ENCODE data around the gene RP2. TPM values are rescaled to one million over a fixed set of nuclear protein-coding genes. Genes with fewer than 3 reads are reported as not detected.

RP2 gene
- total RNA-seq, 1 donor from 2014 or later: 6.1 TPM

- Histone ChIP-seq H3K36me3 (no peaks in the 10 kb centered on the region), H3K27ac (no peak overlapping the region), H3K4me3 (no peak overlapping the region), H3K27me3 (no peaks in the 10 kb centered on the region), H3K9me3 (no peaks in the 10 kb centered on the region), H3K4me1 (no peaks in the 10 kb centered on the region)
- no peak for TF ChIP-seq POLR2AphosphoS5 (IDR thresholded peaks at IDR 0.05; ENCODE audit: insufficient read depth in 1 of 2, low read depth in 1 of 2)
- no peak for TF ChIP-seq POLR2A (IDR thresholded peaks at IDR 0.05)
- TF ChIP-seq, protein P1, sequence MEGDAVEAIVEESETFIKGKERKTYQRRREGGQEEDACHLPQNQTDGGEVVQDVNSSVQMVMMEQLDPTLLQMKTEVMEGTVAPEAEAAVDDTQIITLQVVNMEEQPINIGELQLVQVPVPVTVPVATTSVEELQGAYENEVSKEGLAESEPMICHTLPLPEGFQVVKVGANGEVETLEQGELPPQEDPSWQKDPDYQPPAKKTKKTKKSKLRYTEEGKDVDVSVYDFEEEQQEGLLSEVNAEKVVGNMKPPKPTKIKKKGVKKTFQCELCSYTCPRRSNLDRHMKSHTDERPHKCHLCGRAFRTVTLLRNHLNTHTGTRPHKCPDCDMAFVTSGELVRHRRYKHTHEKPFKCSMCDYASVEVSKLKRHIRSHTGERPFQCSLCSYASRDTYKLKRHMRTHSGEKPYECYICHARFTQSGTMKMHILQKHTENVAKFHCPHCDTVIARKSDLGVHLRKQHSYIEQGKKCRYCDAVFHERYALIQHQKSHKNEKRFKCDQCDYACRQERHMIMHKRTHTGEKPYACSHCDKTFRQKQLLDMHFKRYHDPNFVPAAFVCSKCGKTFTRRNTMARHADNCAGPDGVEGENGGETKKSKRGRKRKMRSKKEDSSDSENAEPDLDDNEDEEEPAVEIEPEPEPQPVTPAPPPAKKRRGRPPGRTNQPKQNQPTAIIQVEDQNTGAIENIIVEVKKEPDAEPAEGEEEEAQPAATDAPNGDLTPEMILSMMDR (IDR thresholded peaks at IDR 0.05): no peak
- DNase-seq (ENCODE audit: extremely low spot score in 2 of 2): no peak
- intact Hi-C loops (cut with DNase I): no loop called here
Observed at GRCh38 chrX:46831765-46832327, 5.0 kb upstream of the RP2 start.

GRCh38 chrX:46837558-46838485, 979 bp downstream of the RP2 start:
- no peak for DNase-seq (ENCODE audit: extremely low spot score in 2 of 2)
- Histone ChIP-seq H3K27me3 (no peaks in the 10 kb centered on the region), H3K27ac (peak overlapping the region; percentile 88), H3K9me3 (no peaks in the 10 kb centered on the region), H3K36me3 (no peaks in the 10 kb centered on the region), H3K4me3 (peak overlapping the region; percentile 59 to 79), H3K4me1 (peaks cover 28% of the 10 kb centered on the region)
- intact Hi-C loops (cut with DNase I): no loop called here
- TF ChIP-seq POLR2A (IDR thresholded peaks at IDR 0.05) (no peak), POLR2AphosphoS5 (IDR thresholded peaks at IDR 0.05; ENCODE audit: insufficient read depth in 1 of 2, low read depth in 1 of 2) (no peak)

DNA sequence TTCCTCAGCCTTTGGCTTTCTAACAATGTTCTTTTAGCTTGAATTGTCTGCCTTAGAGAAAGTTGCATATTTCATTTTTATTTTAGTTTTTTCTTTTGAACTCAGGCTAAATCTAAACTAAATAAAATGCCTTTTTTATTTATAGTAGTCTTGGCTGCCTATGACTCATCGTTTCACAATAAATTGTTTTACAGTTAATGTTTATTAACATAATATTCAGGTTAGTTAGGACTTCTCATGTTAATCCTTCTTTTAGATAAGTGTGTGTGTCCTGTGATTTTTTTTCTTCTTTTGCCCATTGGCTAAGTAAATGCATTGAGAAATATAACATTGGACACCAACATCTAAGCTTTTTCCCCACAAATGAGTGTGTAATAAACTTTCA, 1.6 kb downstream of the RP2 start:
- no peaks in the 10 kb centered on the region for H3K36me3 ChIP-seq
- TF ChIP-seq POLR2AphosphoS5 (IDR thresholded peaks at IDR 0.05; ENCODE audit: insufficient read depth in 1 of 2, low read depth in 1 of 2): no peak
- TF ChIP-seq, protein P1 (IDR thresholded peaks at IDR 0.05): no peak
- no peak for TF ChIP-seq POLR2A (IDR thresholded peaks at IDR 0.05)
- H3K9me3 ChIP-seq: no peaks in the 10 kb centered on the region
- peak overlapping the region; percentile 59 to 79 for H3K4me3 ChIP-seq
- H3K4me1 ChIP-seq: peaks cover 28% of the 10 kb centered on the region
- no peaks in the 10 kb centered on the region for H3K27me3 ChIP-seq
- intact Hi-C loops (cut with DNase I): no loop called here
- H3K27ac ChIP-seq: no peak overlapping the region
- DNase-seq (ENCODE audit: extremely low spot score in 2 of 2): no peak

- no peak overlapping the region for H3K4me3 ChIP-seq
Observed at GRCh38 chrX:46838974-46839480, 2.2 kb downstream of the RP2 start.

GRCh38 chrX:46840946-46841345, 4.1 kb downstream of the RP2 start:
- TF ChIP-seq, protein P1 (IDR thresholded peaks at IDR 0.05): no peak
- TF ChIP-seq POLR2AphosphoS5 (IDR thresholded peaks at IDR 0.05; ENCODE audit: insufficient read depth in 1 of 2, low read depth in 1 of 2): no peak
- no peak for TF ChIP-seq POLR2A (IDR thresholded peaks at IDR 0.05)
- no peaks in the 10 kb centered on the region for H3K27me3 ChIP-seq

More at GRCh38 chrX:46838974-46839480, 2.2 kb downstream of the RP2 start:
- H3K27me3 ChIP-seq: no peaks in the 10 kb centered on the region
- no peaks in the 10 kb centered on the region for H3K9me3 ChIP-seq
- no peak for TF ChIP-seq POLR2AphosphoS5 (IDR thresholded peaks at IDR 0.05; ENCODE audit: insufficient read depth in 1 of 2, low read depth in 1 of 2)
- TF ChIP-seq, protein P1 (IDR thresholded peaks at IDR 0.05): no peak
- no peak for TF ChIP-seq POLR2A (IDR thresholded peaks at IDR 0.05)
- H3K27ac ChIP-seq: no peak overlapping the region
- H3K36me3 ChIP-seq: no peaks in the 10 kb centered on the region
- no peak for DNase-seq (ENCODE audit: extremely low spot score in 2 of 2)
- H3K4me1 ChIP-seq: peaks cover 28% of the 10 kb centered on the region
- intact Hi-C loops (cut with DNase I): no loop called here

More at GRCh38 chrX:46840946-46841345, 4.1 kb downstream of the RP2 start:
- Histone ChIP-seq H3K27ac (no peak overlapping the region), H3K4me3 (no peak overlapping the region), H3K36me3 (no peaks in the 10 kb centered on the region), H3K4me1 (peaks cover 28% of the 10 kb centered on the region), H3K9me3 (no peaks in the 10 kb centered on the region)
- intact Hi-C loops (cut with DNase I): no loop called here
- DNase-seq (ENCODE audit: extremely low spot score in 2 of 2): no peak
